CD4-positive, alpha-beta T cell treated with Interleukin-4 for 4 hours (primary cell): ENCODE results near the gene TRIO.

Experiments used
- DNase-seq: peaks from one replicate; pipeline ENCODE4 v3.0.0-alpha.2; 2020

The TRIO gene

DNA sequence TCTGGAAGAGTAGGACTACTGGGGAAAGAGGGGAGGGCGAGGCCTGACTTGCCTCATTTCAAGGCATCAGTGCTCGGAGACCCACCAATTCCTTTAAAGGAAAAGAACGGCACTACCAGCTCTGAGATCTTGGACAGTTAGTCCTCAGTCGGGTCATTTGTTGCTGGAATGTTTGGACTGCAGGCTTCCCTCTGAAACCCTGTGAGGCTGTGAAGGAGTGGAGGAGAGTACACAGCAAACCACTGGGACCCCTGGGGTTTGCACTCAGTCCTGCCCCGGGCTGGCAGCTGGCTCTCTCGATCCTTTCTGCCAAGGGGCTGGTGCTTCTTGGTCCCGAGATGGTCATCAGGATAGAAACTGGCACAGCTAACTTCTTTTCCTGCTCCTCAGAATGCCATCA, 194.5 kb downstream of the TRIO start:
- no peak for DNase-seq

DNA sequence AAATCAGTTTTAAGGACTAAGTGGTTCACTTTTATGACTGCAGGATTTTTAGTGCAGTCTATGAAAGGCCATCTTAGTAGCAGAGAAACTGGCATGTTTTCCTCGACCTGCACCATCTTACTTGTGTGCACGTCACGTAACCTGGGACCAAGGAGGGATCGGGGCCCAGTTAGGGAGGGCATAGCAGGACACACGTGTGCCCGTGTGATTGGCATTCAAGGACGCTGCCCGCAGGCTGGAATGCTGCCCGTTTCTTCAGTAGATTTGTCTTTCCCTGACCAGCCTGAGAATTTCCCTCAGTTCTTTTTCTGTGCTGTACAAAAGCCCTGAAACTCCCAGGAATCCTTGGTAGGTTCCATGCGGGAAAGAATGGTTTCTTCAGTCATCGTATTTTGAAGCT, 196.3 kb downstream of the TRIO start:
- DNase-seq: no peak

DNA sequence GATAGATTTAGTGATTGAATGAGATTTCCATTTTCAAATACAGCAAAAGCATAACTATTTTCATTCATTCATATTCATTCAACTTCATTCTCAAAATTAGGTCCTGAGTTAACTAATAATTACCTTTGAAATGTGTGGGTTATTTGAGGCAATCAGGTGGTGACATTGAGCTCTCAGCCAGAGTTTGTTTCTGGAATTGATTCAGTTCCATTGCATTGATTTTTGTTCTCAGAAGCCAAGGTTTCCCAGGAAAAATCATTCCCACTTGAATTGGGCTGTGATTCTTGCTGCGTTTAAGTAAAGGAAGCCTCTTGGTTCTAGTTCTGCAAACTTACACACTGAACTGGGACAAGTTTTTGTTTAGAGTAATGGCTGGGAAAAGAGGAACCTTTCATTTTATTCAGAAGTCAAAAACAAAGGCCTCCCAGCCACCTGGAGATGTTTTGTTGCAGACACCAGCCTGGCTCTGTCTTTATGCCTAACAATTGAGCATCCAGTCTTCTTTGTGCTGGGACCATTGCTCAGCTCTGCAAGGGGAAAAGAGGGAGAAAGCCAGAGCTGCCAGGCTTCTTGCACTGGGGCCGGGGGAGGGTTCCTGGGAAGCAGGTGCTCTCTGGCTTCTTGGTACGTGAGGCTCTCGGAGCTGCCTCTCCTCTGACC, 198.6 kb downstream of the TRIO start:
- DNase-seq: no peak

DNA sequence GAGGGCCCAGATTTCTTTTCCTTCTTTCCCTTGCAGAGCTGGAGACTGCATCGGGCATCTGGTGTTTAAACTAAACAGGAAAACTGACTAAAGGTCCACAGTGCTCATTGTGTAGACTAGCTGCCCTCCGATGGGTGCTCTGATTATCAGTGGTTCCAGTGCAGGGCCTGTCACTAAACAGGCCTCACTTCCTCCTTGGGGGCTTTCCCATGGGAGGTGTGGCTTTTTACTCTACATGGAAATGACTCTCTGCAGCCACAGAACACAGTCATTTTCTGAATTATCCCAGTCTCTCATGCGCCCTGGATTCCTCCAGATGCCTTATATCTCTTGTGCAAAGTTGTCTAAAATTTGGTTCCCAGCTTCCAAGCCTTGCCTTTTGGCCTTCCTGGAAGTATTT, 199.2 kb downstream of the TRIO start:
- DNase-seq: no peak

DNA sequence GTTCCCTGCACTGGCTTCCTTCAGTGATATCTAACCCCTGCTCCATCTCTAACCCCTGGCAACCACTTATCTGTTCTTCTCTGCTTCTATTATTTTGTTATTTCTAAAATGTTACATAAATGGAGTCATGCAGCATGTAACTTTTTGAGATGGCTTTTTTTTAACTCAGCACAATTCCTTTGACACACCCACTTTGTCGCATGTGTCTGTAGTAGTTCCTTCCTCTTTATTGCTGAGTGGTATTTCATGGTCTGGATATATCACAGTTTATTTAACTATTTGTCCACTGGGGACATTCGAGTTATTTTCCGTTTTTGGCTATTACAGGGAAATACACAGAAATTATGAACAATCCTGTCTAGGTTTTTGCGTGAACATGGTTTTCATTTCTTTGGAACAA, 200.2 kb downstream of the TRIO start:
- DNase-seq: no peak

DNA sequence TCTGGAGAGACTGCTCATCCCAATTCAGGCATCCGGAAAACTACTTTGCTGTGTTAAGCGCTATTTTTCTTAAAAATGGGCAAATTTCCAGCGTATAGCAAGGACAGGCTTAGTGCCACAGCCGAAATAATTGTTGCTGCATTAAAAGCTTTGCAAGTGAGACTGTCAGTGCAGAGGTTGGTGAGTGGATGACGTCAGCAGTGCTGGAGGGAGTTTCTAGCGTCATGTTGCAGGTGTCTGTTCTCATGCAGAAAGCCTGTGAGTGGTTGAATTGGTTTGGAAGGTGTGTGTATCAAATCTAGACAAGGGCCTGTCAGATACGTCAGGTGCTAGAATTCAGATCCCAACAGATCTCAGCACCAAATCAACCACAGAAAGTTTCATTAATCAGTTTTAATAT, 204.4 kb downstream of the TRIO start:
- no peak for DNase-seq

DNA sequence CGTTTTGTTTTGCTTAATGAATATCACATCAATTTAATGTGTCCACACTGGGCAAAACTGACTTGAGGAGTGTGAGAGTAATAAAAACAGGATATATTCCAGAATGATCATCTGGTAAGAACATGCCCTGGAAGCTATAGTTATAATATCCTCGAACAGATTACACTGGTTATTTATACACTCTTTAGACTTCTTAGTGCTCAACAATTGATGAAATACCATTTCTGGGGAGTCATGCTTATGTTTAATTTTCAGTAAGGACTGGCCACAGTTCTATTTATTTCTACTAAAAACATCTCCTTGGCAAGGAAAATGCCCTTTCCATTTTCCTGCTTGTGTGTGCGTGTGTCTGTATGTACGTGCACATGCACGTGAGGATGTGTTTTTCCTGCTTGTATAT, 205.0 kb downstream of the TRIO start:
- DNase-seq: no peak

DNA sequence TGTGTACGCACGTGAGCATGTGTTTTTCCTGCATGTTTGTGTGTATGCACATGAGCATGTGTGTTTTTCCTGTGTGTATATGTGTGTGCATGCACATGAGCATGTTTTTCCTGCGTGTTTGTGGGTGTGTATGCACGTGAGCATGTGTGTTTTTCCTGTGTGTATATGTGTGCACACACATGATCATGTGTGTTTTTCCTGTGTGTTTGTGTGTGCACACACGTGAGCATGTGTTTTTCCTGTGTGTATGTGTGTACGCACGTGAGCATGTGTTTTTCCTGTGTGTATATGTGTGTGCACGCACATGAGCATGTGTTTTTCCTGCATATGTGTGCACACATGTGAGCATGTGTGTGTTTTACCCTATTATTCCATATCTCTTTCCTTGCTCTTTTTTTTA, 205.9 kb downstream of the TRIO start:
- DNase-seq: no peak

DNA sequence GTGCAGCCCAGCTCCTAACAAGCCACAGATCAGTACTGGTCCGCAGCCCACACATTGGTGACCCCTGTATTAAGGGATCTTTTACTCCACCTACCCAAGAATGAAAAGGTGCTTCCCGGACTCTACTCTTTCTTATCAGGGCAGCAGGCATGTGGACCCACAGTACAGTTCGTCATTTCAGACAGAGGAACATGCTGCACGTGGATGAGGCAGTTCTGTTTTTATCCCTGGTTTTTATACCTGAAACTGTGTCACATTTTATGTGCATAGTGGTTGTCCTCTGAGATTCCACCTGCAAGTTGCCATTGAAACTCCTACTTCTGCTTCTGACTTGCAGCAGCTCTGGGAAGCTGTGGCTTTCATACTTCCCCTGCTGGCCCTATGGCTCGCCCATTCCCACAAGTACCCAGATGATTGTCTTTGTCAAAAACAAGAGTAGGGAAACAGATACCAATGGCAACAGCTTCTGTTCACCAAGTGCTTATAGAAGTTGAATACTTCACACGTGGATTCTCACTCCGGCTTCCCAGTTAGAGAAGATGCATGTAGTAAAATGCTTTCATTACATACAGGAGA, 208.0 kb downstream of the TRIO start:
- no peak for DNase-seq

DNA sequence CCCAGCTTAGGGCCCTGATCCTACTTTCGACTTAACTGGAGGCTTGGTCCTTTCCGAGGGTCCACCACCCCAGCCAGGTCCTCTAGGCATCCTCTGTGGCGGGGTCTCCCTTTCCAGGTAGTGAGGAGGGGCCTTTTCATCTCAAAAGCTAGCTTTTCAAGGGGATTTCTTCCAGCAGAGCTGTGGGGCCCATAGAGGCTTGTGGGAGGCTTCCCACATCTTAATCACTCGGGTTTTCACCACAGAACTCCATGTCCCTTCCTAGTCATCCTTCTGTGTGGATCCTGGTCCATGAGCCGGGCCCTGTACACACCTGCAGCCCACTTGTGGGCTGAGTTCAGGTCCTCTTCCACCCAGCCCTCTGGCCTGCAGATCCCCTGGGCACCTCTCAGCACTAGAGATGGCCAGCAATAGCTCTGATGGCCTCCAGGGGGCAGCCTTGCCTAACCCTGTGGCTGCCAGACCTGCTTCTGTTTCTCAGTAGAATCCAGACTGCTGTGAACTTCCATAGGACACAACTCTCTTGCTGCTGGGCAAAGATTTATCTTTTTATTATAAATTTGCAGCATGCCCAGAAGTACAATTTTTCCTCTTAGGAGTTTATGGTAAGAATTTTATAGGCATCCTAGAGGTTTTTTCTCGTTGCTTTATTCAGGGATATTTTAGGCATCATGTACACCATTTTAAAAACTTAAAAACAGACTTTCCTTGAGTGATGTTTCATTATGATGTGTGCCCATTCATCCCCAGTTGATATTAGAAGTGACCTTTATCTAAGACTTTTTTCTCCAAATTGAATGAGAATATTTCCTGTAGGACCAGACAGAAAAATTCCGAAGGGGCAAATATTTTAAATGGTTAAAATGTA, 208.9 kb downstream of the TRIO start:
- DNase-seq: peak; percentile 62

DNA sequence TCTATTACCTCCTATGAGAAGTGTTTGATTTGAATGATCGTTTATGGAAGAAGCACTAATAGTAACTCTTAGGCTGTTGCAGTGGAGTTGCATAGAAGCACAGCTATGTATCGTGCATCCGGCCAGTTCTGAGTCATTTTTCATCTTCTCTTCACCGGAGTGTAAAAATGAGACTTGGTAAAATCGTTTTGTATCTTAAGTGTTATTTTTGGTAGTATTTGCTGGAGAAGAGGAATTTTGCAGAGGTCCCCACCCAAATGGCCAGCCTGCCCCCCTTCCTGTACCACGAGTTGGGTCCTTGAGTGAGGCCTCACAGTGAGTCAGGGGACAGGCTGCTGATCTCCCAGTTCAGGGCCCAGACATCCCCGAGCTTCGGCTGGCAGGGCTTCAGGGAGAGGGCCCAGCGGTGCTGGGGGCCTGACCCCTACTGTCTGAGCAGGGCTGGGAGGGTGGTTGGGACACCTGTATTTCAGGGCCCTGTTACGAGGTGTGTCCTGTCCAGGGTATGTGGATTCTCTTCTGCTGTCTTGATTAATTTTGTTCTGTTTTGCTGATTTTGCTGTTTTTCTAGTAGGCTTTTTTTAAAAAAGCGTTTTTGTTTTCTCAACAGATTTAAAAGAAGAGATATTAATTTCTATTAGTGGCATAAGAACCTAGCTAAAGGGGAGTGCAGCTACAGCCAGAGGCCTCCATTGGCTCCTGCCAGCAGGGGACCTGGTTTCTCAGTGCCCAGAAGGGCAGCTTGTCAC, 210.8 kb downstream of the TRIO start:
- no peak for DNase-seq

DNA sequence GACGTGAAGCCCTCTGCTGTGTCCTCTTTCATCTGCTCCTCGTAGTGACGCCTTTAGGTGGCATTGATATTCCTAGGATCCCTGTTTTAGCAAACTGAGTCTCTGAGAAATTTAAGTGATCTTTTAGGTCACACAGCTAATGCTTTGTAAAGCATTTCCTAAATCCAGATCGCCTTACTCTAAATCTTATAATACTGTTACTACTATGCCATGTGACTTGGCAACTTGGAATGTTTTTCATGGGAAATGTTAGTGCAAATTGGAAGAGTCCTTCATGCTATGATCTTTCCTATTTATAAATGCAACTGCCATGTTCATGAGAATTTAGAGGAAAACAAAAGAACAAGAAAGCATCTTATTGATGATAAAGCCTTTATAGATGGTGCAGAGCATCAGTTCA, 212.2 kb downstream of the TRIO start:
- DNase-seq: no peak

DNA sequence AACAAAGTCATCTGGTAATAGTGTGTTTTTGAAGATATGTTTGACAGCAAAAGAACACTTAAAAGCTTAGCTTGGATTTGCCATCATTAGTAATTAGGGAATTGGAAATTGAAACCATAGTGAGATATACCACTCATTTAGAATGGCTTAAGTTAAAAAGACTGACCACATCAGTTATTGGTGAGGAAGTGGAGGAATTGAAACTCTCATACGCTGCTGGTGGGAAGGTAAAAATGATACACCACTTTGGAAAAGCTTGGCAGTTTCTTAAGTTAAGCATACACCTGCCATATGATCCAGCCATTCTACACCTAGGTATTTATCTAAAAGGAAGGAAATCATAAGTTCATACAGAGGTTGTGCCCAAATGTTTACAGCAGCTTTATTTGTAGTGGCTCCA, 213.2 kb downstream of the TRIO start:
- no peak for DNase-seq

DNA sequence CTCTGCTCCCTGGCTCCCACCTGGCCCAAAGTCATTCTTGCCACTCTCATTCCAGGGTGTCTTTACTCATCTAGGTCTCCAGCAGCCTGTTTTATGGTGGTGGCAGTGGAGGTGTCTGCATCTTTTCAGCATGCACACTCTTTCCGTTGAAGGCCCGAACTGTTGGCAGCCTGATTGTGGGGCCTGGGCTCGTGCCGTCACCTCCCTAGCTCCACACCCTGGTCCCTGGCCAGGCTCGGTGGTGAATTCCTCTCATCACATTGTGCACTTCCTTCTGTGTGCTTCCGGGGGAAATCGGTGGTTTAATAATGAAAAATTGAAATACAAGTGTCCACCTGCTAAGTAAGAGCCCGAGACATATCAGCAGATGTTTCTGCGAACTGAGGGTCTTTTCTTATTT, 214.3 kb downstream of the TRIO start:
- DNase-seq: no peak

DNA sequence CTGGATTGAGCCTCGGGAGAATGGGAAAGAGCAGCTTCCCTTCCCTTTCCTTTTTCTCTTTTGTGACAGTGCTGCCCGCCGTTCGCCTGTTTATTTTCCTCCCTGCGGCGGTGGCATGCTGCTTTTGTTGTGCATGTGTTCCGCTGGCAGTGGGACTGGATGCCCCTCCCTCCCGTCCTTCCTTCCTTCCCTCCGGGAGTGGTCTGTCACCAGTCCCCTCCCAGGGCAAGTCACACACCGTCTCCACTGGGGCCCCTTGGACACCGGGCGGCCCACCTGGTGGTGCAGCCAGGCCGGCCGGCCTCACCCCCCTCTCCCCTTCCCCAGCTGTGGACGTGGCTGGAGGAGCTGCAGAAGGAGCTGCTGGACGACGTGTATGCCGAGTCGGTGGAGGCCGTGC, 214.7 kb downstream of the TRIO start:
- DNase-seq: no peak

DNA sequence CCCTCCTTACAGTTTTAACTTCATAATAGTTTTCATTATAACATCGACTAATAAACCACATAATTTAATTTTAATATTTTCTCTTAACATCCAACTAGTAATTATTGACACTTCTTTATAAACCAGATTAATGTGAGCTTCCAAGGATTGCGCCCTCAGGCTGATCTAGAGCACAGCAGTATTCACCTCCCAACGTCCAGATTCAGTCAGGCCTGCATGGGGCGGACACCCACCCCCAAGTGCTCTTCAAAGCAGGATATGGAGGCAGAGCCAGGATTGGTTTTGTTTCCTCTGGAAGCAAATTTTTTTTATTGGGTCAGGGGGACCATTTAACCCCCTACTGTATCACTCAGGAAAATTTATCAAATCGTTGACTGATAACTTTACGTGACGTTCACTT, 215.4 kb downstream of the TRIO start:
- no peak for DNase-seq

DNA sequence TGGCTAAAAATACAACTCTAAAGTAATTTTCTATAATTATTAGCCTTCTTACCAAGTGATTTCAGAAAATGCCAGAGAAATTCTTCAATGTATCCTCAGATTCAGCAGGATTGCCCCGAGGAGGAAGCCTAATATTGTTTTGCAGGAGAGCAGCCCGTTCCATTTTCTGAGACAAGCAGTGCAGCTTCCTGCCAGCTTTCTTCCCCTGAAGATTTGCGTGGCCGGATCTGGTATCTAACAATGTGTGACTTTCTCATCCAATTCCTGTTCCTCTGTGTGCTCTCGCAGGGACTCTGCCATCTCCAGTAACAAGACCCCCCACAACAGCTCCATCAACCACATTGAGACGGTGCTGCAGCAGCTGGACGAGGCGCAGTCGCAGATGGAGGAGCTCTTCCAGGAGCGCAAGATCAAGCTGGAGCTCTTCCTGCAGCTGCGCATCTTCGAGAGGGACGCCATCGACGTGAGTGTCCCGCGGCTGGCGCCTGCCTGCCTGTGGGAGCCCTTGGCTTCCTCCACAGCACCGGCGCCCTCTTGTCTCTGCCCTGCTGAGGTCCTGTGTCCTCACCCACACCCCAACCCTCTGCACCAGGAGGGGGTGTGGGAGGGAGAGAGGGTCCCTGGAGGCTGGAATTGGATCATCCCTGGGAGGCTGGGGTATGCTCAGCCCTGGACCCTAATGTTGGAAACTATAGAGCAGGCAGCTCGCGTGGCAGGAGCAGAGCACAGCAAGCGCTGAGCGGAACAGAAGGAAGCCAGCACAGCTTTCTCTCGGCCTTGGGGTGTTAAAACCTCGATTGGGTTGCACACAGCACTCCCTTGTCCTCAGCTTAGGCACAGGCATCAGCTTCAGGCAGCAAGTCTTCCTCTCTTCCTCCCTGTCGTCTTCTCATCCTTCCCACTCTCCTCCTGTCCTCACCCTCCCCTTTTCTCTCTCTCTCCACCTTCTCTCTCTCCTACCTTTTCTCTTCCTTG, 216.2 kb downstream of the TRIO start:
- no peak for DNase-seq

DNA sequence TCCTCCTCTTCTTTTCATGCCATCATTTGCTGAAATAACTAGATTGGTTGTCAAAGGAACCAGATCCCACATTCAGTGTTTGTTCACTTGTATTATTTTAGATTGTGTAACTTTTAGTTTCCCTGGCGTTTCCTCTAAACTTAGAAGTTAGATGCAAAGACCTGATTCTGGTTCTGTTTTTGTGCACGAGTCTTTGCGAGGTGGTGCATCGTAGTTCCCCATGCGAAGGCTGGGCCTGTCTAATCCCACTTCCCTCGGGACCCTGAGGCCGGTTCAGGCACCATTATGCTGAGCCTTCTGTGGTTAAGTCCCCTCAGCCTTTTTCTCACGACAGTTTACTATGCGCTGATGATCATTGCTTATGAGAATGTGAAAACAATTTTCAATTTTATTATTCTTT, 219.3 kb downstream of the TRIO start:
- DNase-seq: no peak

DNA sequence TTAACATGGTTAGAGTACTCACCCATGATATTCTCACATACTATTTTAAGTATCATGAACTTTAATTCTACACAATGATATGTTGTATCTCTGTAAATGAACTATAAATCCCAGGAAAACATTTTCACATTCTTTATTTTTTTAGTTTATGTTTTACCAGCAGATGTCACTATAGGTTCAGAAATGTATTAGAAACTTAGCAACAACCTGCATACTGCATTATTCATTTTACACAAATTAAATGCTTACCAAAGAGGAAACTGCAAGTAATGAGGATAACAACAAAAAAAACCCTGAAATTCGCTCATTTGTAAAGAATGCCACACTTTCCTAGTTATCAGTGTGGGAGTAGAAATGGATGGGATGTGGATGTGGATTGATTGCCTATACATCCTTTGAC, 221.0 kb downstream of the TRIO start:
- peak; percentile 29 for DNase-seq

DNA sequence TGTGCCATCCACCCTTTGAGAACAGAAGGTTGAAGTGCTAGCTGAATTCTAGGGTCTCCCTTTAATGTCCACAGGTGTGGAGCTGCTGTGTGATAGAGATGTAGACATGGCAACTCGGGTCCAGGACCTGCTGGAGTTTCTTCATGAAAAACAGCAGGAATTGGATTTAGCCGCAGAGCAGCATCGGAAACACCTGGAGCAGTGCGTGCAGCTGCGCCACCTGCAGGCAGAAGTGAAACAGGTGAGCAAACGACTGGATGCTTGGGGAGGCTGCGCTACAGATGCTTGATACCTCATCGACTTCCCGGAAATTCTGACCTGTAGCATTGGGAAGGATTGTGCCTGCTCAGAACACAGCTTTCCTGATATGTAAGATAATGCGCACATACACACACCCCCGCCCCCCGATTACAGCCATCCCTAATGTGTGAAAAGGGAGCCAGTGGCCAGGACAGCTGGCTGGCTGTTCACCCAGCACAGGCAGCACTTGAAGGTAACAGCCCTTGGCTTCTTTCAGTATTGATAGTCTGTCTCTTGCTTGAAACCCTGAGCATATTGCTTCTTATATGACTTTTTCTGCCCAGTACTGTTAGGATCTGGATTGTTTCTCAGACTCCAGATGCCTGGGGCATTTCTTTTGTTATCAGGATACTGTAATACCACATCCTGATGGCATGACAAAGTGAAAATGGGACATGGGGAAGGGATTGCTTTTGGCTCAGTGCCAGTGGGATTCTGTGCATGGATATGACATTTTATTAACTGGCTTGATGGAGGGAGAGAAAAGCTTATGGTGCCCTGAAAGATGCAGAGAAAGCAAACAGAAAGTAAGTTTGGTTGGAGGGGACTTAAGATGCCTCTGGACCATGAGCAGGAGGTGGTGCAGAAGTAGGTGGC, 221.7 kb downstream of the TRIO start:
- DNase-seq: no peak

DNA sequence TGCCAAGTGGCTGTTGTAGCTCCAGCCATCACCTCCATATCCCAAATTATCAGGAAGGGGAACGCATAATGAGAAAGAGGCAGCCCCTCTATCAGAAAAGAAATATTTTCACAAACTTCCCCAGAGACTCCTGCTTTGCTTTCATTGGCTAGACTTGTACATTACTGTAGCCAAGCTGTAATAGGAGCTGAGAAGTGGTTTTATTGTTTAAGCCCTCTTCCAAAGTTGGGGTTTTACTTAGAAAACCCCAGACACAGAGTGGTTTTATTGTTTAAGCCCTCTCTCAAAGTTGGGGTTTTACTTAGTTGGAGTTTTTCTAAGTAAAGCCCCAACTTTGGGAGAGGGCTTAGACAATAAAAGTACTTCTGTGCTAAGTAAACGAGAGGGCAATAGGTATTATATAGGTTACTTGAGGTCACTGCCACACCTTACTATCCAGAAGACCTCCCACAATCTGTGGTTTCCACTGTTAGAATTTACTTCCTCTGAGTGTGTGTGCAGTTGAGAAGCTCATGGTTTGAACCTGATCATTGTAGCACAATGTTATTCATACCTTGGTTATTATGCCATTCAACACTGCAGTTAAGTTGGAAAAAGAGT, 222.8 kb downstream of the TRIO start:
- DNase-seq: peak; percentile 55
